C4-2B (cell line): ENCODE results near the gene RPTOR.

Source experiments
- CTCF ChIP-seq: fragments of 450-650 bp; conservative IDR thresholded peaks from 2 replicates; pipeline ENCODE4 v1.5.1; 2017; ENCODE audit warnings: mild to moderate bottlenecking
- ZFX ChIP-seq: fragments of 450-650 bp; IDR thresholded peaks from 2 replicates; pipeline ENCODE4 v1.6.1; 2017

- TF ChIP-seq CTCF (no peak), ZFX (no peak)
Measured at GRCh38 chr17:80872501-80873306, 328.1 kb downstream of the RPTOR start.
